Rectal smooth muscle tissue (tissue), 1 donor: Measurements from ENCODE around the gene BSPRY.

Experiments
- H3K27ac ChIP-seq: one replicate; pipeline ENCODE4 v1.7.0; 2013; ENCODE audit warnings: low read depth, low read length, inconsistent platforms
- H3K27me3 ChIP-seq: one replicate; pipeline ENCODE4 v1.7.0; 2013; ENCODE audit warnings: low read length; ENCODE audit not compliant: control insufficient read depth, insufficient read depth
- H3K36me3 ChIP-seq: one replicate; pipeline ENCODE4 v1.7.0; 2013; ENCODE audit warnings: low read length; ENCODE audit not compliant: control insufficient read depth, insufficient read depth
- H3K4me1 ChIP-seq: one replicate; pipeline ENCODE4 v1.7.0; 2013; ENCODE audit warnings: low read length; ENCODE audit not compliant: control insufficient read depth, insufficient read depth
- H3K4me3 ChIP-seq: one replicate; pipeline ENCODE4 v1.7.0; 2013; ENCODE audit warnings: low read length
- H3K9ac ChIP-seq: one replicate; pipeline ENCODE4 v1.7.0; 2013; ENCODE audit warnings: low read length

BSPRY gene

DNA sequence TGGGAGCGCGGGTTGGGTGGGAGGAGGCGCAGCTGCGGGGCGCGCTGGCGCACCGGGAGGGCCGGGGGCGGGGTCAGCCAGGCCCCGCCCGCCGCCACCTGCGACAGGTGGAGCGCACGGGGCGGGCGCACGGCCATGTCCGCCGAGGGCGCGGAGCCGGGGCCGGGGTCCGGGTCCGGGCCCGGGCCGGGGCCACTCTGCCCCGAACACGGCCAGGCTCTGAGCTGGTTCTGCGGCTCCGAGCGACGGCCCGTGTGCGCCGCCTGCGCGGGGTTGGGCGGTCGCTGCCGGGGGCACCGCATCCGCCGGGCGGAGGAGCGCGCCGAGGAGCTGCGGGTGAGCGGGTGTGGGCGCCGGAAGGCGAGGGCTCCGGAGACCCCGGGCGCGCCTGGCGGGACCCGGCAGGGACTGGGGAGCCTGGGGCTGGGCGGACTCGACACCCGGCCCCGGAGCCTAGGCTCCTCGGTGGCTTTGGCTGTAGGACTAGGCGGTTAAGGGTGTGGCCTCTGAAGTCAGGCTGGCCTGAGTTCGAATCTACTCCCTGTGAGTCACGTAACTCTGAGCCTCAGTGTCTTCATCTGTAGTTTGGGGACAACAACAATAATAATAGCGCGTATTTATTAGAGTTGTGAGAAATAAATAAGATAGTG lies at the start of gene BSPRY:
Gene BSPRY (plus strand): TSS at position 97 of the 650 bp plus-strand sequence. CDS start 39 bp downstream, at position 136.
- Histone ChIP-seq H3K36me3 (no peaks in the 10 kb centered on the region), H3K4me3 (peak within 1 kb of the TSS; percentile 67), H3K9ac (peak within 1 kb of the TSS; percentile 7), H3K4me1 (no peaks in the 10 kb centered on the region), H3K27ac (no peak within 1 kb of the TSS), H3K27me3 (no peaks in the 10 kb centered on the region)

GRCh38 chr9:113299800-113300292 lies 49.5 kb upstream of the BSPRY start:
- Histone ChIP-seq H3K27ac (no peak overlapping the region), H3K36me3 (no peaks in the 10 kb centered on the region), H3K4me3 (no peak overlapping the region), H3K4me1 (no peaks in the 10 kb centered on the region), H3K27me3 (no peaks in the 10 kb centered on the region), H3K9ac (no peak overlapping the region)

- Histone ChIP-seq H3K27ac (no peak overlapping the region), H3K4me3 (no peak overlapping the region), H3K9ac (no peak overlapping the region), H3K36me3 (no peaks in the 10 kb centered on the region), H3K4me1 (no peaks in the 10 kb centered on the region), H3K27me3 (no peaks in the 10 kb centered on the region)
Observed at GRCh38 chr9:113301548-113301947, 47.8 kb upstream of the BSPRY start.

DNA sequence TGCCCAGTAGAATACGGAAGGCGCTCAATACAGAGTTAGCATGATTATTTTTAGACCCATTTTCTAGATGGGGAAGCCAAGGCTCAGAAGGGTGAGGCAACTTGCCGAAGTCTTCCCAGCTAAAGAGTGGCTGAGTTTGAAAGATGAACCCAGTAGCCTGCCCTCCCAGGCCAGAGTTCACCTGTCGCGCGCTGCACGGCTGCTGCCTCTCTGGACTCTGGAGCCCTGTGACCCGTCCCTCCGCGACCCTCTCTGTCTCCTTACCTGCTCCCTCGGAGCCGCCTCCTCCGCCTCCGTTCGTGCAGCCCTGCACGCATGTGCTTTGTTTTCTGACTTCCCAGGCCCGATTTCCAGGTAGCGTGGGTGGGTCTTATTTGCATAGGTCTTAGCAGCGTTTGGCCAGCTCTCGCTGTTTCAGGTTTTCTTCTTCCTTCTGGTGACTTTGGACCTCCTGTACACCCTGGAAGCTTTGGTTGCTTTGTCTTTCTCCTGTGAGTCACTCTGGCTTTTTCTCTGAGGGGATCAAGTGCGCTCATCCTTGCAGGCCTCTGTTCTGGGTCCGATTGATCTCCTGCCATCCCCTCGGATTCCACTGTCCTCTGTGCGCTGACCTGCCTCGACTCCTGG lies 46.4 kb upstream of the BSPRY start, which contains the start of gene RNF183:
Gene RNF183 (minus strand): TSS at position 585 of the 627 bp plus-strand sequence. CDS start 5,192 bp downstream, outside the sequence.
- no peaks in the 10 kb centered on the region for H3K4me1 ChIP-seq
- H3K4me3 ChIP-seq, result no peak within 1 kb of the TSS
- no peaks in the 10 kb centered on the region for H3K36me3 ChIP-seq
- H3K27ac ChIP-seq, result no peak within 1 kb of the TSS
- no peaks in the 10 kb centered on the region for H3K27me3 ChIP-seq
- H3K9ac ChIP-seq, result no peak within 1 kb of the TSS

GRCh38 chr9:113306566-113306965 lies 42.8 kb upstream of the BSPRY start:
- no peaks in the 10 kb centered on the region for H3K4me1 ChIP-seq
- H3K27me3 ChIP-seq, result no peaks in the 10 kb centered on the region
- no peak overlapping the region for H3K4me3 ChIP-seq
- no peak overlapping the region for H3K27ac ChIP-seq
- no peak overlapping the region for H3K9ac ChIP-seq
- H3K36me3 ChIP-seq, result no peaks in the 10 kb centered on the region

DNA sequence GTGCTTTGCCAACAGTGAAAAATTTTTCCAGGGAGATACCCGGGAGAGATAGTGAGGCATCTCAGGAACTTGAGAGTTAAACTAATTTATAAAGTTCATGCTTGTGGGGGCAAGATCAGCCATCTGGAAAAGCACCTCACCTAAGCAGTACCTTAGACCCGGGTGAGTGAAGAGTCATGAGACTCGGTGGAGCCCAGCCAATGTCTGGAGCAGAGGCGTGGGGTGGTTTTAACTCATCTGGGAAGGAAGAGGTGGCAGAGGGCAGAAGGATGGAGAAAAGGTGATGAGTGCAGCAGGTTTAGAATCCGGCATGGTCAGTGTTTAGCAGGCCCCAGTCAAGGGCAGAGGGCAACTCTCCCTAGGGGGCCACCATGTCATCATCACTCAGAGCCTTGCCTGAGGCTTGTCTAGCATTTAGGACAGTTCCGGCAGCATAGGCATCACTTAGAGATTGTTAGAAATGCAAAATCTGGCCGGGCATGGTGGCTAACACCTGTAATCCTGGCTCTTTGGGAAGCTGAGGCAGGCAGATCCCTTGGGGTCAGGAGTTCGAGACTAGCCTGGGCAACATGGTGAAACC lies 41.9 kb upstream of the BSPRY start:
- no peak overlapping the region for H3K27ac ChIP-seq
- H3K27me3 ChIP-seq, result no peaks in the 10 kb centered on the region
- no peaks in the 10 kb centered on the region for H3K36me3 ChIP-seq
- no peak overlapping the region for H3K4me3 ChIP-seq
- H3K4me1 ChIP-seq, result no peaks in the 10 kb centered on the region
- no peak overlapping the region for H3K9ac ChIP-seq

GRCh38 chr9:113309204-113309813 lies 40.0 kb upstream of the BSPRY start:
- Histone ChIP-seq H3K9ac (no peak overlapping the region), H3K4me3 (no peak overlapping the region), H3K36me3 (no peaks in the 10 kb centered on the region), H3K27ac (no peak overlapping the region), H3K4me1 (no peaks in the 10 kb centered on the region), H3K27me3 (no peaks in the 10 kb centered on the region)

GRCh38 chr9:113310538-113310937 lies 38.8 kb upstream of the BSPRY start:
- H3K27ac ChIP-seq, result no peak overlapping the region
- no peak overlapping the region for H3K4me3 ChIP-seq
- no peaks in the 10 kb centered on the region for H3K4me1 ChIP-seq
- no peaks in the 10 kb centered on the region for H3K27me3 ChIP-seq
- no peak overlapping the region for H3K9ac ChIP-seq
- no peaks in the 10 kb centered on the region for H3K36me3 ChIP-seq

GRCh38 chr9:113311961-113312360 lies 37.4 kb upstream of the BSPRY start:
- Histone ChIP-seq H3K27me3 (no peaks in the 10 kb centered on the region), H3K4me1 (no peaks in the 10 kb centered on the region), H3K36me3 (no peaks in the 10 kb centered on the region), H3K4me3 (no peak overlapping the region), H3K27ac (no peak overlapping the region), H3K9ac (no peak overlapping the region)

GRCh38 chr9:113313261-113313660 lies 36.1 kb upstream of the BSPRY start:
- Histone ChIP-seq H3K27ac (no peak overlapping the region), H3K4me3 (no peak overlapping the region), H3K4me1 (no peaks in the 10 kb centered on the region), H3K36me3 (no peaks in the 10 kb centered on the region), H3K9ac (no peak overlapping the region), H3K27me3 (no peaks in the 10 kb centered on the region)

DNA sequence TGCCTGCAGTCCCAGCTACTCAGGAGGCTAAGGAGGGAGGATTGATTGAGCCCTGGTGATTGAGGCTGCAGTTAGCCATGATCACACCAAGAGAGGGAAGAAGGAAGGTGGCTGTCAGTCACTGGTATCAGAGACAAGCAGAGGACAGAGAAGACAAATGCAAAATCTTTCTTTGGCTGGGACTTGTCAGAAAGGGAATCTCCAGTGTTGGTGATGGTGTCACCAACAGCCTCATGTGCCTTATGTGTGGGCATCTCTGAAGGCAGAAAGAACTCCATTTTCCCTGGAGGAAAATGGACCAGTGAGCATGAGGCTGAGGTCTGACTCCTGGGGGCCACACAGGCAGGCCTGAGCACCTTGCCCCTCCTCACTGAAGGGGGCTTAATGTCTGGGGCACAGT lies 34.1 kb upstream of the BSPRY start:
- no peak overlapping the region for H3K9ac ChIP-seq
- no peak overlapping the region for H3K4me3 ChIP-seq
- no peaks in the 10 kb centered on the region for H3K27me3 ChIP-seq
- H3K27ac ChIP-seq, result no peak overlapping the region
- H3K4me1 ChIP-seq, result no peaks in the 10 kb centered on the region
- H3K36me3 ChIP-seq, result no peaks in the 10 kb centered on the region

DNA sequence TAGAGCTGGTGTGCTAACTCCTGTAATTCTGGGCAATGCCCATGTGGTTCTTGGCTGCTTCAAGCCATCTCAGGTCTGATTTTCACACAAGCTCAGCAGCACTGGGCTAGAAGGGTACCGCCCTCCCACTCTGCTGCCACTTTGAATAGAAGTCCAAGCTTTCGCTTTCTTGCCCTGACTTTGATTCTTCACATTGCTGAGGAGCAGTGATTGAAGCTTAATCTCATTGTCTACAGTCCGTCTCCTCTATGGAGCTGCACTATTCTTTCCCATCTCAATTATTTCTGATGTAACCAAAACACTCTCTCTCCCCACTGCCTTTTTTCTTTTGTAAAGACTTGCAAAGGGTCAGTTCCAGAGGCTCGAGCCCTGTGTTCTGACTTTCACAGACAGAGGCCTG lies 33.3 kb upstream of the BSPRY start:
- H3K4me3 ChIP-seq, result no peak overlapping the region
- H3K4me1 ChIP-seq, result no peaks in the 10 kb centered on the region
- H3K36me3 ChIP-seq, result no peaks in the 10 kb centered on the region

More for the DNA sequence above, 33.3 kb upstream of the BSPRY start:
- Histone ChIP-seq H3K27ac (no peak overlapping the region), H3K9ac (no peak overlapping the region), H3K27me3 (no peaks in the 10 kb centered on the region)
